Epidermal melanocyte (primary cell): Measurements from ENCODE around the gene CACNA1C.

Experiments
- DNase-seq: peaks from one replicate; pipeline ENCODE4 v3.0.0; 2011; ENCODE audit warnings: low spot score; ENCODE audit not compliant: insufficient read length

The CACNA1C gene

DNA sequence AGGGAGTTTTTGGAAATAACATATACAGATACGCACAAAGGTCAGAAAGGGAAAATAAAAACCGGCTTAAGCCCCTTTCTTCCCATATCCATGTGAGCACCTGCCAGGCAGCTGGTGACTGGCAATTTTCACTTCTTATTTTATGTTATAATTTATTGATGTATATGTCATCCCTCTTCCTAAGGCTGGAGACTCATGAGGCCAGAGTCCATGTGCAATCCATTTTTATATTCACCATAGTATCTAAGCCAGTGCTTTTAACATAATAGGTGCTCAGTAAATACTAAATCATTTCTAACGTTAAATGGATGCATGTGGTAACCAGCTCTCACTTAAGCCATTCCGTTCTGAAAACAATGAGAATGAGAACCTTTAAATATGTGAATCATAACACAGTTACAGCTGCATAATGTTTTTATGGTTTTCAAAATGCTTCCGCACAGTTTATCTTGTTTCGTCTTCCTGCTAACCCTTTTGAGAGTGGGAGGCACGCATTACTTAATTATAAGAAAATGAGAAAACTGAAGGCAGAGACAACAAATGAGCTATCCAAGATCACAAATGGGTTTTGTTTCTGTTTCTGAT is 178.3 kb downstream of the CACNA1C start:
- DNase-seq, result no peak

DNA sequence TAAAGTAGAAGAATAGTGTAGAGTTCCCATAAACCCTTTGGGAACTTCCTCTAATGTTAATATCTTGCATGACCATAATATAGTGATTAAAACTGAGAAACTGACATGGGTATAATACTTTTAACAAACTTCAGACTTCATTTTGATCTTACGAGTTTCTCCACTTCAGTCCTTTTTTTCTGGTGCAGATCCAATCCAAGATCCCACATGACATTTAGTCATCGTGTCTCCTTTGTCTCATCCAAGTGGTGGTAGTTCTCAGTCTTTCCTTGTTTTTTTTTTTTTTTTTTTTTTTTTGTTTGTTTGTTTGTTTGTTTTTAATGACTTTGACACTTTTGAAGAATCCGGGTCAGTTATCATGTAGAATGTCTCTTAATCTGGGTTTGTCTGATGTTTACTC is 179.2 kb downstream of the CACNA1C start:
- DNase-seq, result no peak

DNA sequence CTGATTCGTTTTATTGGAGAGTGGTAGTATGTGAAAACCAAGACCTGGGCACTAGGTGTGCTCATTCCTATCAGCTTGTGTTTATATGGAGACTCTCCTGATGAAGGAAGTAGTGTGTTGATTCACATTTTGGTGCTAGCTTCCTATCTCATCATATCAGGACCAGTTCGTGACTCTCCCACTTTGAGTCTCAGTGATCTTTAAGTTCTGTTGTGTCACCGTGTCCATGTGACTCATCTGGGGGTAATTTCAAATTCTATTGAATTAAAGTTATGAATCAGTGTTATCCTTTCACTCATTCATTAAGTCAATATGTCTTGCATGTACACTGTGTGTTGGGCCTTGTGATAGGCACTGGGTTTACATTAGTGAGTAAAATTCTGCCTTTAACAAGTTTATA is 180.2 kb downstream of the CACNA1C start:
- DNase-seq, result no peak

DNA sequence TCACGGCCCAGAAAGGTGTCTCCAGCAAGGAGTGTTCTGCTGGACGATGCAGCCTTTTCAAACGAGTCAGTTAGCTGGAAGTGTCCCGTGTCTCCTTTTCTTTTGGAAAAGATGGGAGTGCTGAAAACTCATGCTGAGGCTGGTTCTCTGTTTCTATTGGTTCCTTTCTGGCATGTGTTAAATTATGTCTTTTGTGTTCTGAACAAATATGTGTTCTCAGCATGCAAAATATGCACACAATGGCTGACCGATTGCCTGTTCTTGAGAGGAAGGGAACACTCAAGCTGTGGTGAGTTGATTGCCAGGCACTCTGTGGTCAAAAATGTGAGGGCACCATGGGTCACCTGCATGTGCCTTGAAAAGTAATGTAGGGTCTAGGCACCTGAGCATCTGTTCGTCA is 181.3 kb downstream of the CACNA1C start:
- no peak for DNase-seq

GRCh38 chr12:2234646-2235350 is 182.0 kb downstream of the CACNA1C start:
- no peak for DNase-seq

GRCh38 chr12:2236506-2237294 is 183.9 kb downstream of the CACNA1C start:
- no peak for DNase-seq

GRCh38 chr12:2238111-2238510 is 185.3 kb downstream of the CACNA1C start:
- no peak for DNase-seq

DNA sequence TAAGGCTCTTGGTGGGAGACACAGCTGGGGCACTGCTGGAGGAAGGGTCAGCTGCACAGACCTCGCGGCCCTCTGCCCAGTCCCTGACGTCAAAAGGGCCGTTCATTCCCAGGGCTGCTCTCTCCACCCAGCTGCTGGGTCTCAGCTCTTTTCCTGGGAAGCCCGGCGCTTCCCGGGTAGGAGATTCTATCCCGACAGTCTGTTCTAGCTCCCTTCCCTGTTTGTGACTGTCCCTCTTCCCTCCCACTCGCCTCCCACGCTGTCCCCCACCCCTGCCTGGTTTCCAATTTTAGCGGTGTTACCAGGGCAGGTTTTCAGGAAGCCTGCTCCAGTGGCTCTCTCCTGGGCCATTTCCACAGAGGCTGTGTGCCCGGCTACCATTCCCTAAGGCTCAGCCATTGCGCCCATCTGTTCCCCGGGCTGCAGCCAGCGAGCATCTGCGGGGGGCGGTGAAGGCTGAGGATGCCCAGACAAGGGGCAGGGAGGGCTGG is 186.6 kb downstream of the CACNA1C start:
- no peak for DNase-seq

- no peak for DNase-seq
These were observed 187.6 kb downstream of the CACNA1C start for GRCh38 chr12:2240390-2240789.

- no peak for DNase-seq
These were observed 188.2 kb downstream of the CACNA1C start for GRCh38 chr12:2240984-2241383.

DNA sequence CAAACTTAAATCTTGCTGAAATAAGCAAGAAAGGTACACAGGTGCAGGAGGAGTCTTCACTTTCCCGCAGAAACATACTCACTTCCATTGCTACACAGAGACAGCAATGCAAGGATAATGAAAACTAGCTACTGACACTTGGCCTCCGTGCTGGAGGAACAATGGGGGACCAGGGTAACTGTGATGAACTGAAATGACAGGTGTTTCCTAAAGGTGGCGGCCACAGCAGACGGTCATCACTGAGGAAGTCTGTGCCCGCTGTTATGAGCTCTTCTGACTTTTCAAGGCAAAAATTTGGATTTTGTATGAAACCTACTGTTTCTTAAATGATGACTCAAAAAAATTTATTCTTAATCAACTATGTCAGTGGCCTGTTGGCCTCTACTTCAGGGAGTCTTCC is 189.4 kb downstream of the CACNA1C start:
- no peak for DNase-seq

DNA sequence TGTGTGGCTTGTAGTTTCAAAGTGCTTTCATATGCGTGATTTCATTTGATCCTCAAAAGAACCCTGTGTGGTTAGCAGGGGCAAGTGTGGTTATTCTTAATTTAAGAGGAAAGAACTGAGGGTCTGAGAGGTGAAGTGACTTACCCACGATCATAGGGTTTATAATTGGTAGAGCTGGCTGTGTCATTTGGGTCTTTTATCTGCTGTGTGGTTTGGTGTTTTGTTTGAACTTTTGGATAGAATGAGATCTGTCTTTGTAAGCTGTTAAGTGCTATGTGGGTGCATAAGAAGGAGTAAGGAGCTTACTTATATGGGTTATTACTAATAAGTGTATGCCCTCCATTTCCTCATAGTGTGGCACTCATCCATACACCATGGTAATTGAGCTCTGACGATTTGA is 190.0 kb downstream of the CACNA1C start:
- no peak for DNase-seq

DNA sequence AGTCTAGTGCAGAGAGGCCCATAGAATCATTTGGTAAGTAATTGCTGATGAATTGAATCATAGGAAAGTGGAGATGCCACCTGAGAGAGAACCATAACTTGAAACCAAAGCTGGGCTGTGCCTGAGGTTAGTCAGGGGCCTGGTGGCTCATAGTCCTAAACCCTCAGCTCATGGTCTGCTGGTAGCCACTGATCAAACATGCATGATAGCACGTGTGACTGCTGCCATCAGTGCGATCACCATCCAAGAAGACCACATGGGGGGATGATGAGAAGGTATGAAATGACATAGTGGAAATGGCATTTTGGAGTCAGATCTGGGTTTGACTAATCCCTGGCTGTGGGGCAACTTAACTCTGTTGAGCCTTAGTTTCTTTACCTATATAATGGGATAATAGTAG is 190.5 kb downstream of the CACNA1C start:
- no peak for DNase-seq

- peak; percentile 44 for DNase-seq
These were observed 191.4 kb downstream of the CACNA1C start for GRCh38 chr12:2244013-2244861.

DNA sequence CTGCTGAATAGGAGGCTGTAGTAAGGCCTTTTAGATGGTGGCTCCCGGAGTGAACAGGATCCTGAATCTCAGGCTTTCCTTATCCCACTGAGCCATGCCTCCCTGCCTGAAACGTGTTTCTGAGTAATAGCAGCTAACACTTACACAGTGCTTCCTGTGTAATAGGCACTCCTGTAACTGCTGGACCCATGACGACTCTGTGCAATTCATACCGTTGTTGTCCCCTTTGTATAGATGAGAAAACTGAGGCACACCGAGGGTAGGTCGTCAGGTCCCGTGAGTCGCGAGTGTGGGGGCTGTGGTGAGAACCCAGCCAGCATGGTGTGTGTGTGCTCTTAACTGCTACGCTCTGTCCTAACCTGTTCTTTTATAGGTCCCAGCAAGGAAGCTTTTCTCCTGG is 193.6 kb downstream of the CACNA1C start:
- no peak for DNase-seq

DNA sequence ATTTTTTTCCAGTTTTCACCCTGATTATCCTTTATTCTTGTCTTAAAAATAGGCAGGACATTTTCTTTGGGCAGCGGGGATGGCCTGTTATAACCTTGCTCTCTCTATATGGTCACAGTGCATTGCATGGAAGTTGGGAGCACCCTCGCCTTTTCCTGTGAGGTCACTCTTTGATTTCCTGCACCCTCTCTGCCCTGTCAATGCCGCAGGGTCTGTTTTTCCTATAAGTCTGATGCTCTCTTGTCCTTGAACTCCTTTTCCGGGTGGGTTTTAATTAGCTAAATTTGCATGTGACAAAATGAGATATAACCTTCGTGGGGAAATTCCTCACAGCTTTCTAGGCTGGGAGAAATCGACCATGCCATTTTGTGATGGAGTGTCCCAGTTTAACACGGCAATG is 194.3 kb downstream of the CACNA1C start:
- DNase-seq, result no peak

DNA sequence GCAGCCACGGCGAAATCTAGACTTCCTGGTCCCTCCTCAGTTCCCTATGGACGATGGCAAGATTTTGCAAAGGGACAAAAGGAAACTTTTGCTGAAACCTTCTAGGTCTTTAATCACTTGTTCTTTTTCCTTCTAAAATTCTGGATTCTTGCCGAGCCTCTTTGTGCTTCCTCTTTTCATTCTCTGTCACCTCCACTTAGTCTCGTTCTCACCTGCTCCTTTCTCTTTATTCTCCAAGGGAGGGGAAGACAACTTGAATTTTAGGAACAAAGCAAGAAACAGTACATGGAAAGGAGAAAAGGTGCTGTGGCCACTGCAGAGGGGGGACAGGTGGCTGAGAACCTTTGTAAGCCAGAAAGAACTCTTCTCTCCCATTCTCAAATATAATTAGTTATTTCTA is 194.8 kb downstream of the CACNA1C start:
- no peak for DNase-seq

GRCh38 chr12:2248087-2248900 is 195.5 kb downstream of the CACNA1C start:
- no peak for DNase-seq

DNA sequence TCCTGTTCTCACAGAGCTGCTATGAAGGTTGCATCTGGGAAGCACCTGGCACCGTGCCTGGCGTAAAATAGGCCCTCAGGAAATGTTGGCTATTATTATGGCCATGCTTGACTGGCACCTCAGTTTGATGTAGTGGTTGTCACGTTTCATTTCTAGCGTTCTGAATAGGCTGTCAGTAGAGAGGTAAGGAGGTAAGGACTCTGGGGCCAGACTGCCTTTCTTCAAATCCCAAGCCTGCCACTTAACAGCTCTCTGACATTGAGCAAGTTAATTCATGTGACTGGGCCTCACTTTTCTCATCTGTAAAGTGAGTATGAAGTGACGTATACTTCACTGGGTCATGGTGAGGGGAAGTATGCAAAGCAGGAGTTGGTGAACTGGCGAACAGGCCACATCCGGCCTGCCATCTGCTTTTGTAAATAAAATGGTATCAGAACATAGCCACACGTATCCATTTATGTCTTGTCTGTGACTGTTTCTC is 196.2 kb downstream of the CACNA1C start:
- no peak for DNase-seq

DNA sequence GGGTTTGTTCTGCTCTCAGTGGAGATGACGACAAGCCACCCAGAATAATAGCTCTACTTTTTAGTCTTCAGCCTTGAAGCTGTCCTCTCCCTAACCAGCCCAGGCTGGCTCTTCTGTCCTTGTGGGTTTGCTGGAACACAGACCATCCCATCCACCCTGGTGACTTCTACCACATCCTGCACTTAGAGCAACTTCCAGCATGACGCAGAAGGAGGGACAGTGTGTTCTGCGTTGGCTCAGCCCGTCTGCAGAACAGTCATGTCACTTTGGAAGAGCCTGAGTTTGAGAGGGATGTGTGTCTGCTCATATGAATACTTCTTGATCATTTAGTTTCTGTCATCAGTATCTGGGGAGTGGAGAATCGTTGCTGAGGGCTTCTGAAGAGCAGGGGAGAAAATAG is 198.0 kb downstream of the CACNA1C start:
- DNase-seq, result no peak
